GM18498 (cell line): ENCODE results near the gene RRP1.
"Not testable (repeated sequence)": the region's sequence is repeated elsewhere in the genome, so short reads cannot be mapped to it uniquely, and the experiment has no call there.

ENCODE experiments used
- ATAC-seq: cut with Tn5 transposase; IDR thresholded peaks from one replicate; pipeline ENCODE4 v1.9.1; 2021; ENCODE audit warnings: mild to moderate bottlenecking, moderate library complexity; ENCODE audit not compliant: unreplicated experiment

The RRP1 gene

GRCh38 chr21:43834146-43834905 is 44.9 kb downstream of the RRP1 start:
- no peak for ATAC-seq

- no peak for ATAC-seq
Measured at GRCh38 chr21:43835050-43835449, 45.7 kb downstream of the RRP1 start.

GRCh38 chr21:43835861-43836260 is 46.5 kb downstream of the RRP1 start:
- no peak for ATAC-seq

- no peak for ATAC-seq
Measured at GRCh38 chr21:43836616-43837015, 47.2 kb downstream of the RRP1 start.

GRCh38 chr21:43840259-43840658 is 50.9 kb downstream of the RRP1 start:
- ATAC-seq: no peak

GRCh38 chr21:43842742-43843141 is 53.4 kb downstream of the RRP1 start:
- ATAC-seq: no peak

- not testable (repeated sequence) for ATAC-seq
Measured at GRCh38 chr21:43844906-43845305, 55.5 kb downstream of the RRP1 start.

- ATAC-seq: no peak
Measured at GRCh38 chr21:43845386-43845785, 56.0 kb downstream of the RRP1 start.

- ATAC-seq: no peak
Measured at GRCh38 chr21:43846430-43846829, 57.1 kb downstream of the RRP1 start.

- ATAC-seq: no peak
Measured at GRCh38 chr21:43847301-43847700, 57.9 kb downstream of the RRP1 start.

GRCh38 chr21:43848771-43849170 is 59.4 kb downstream of the RRP1 start:
- no peak for ATAC-seq

GRCh38 chr21:43849532-43850299 is 60.3 kb downstream of the RRP1 start:
- no peak for ATAC-seq

- no peak for ATAC-seq
Measured at GRCh38 chr21:43850728-43851295, 61.4 kb downstream of the RRP1 start.

- ATAC-seq: no peak
Measured at GRCh38 chr21:43851593-43851992, 62.2 kb downstream of the RRP1 start.

- ATAC-seq: no peak
Measured at GRCh38 chr21:43853851-43854772, 64.7 kb downstream of the RRP1 start.
